Activated T-cell treated with anti-CD3 and anti-CD28 coated beads for 24 hours (primary cell): ENCODE results near the gene SCN11A.

Source experiments
- DNase-seq: peaks from one replicate; pipeline ENCODE4 v3.0.0-alpha.2; 2020; ENCODE audit warnings: low read depth

Gene SCN11A

DNA sequence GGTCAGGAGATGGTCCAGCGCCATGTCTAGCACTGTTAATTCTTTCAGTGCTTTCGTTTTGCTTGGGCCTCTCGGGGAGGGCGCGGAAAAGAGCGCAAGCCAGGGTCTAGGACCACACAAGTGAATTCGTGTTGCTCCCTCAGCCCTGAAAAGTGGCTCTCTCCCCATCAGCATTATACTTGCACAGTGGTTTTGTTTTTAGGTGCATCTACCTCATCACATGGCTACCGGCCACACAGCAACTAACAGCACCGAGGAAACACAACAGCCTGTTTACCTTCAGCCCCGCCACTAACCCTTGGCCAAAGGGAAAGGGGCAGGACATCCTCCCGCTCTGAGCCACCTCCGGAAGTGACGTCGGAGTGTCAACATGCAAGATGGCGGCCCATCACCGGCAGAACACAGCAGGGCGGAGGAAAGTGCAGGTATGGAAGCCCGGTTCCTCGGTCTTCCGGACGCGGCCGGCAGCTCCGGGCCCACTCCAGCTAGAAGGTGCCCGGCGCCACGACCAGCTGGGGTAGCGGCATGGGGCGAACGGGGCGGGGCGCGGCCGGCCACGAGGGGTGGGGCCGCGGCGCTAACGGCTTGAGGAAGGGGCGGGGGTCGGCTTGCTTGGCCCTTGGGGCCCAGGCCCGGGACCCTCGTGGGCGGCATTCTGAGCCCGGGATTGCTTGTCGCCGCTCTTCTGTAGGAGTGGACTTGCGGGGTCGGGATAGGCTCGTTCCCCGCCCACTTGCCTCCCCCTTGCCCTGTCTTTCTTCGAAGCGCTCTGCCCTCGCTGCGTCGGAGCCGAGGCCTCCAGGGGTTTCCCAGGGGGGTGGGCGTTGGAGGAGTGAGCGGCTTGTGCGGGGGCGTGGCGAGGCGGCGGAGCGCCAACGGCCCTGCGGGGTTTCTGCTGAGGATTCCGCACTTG is at the start of gene SCN11A, which contains the start of gene WDR48:
Gene SCN11A, minus strand, starts transcription at position 296 of the 913 bp plus-strand sequence. CDS start 101,582 bp downstream, outside the sequence.
Gene WDR48, plus strand, starts transcription at position 368 of the 913 bp plus-strand sequence. Its CDS starts 10 bp downstream, at position 378.
- peak; percentile 89 for DNase-seq

DNA sequence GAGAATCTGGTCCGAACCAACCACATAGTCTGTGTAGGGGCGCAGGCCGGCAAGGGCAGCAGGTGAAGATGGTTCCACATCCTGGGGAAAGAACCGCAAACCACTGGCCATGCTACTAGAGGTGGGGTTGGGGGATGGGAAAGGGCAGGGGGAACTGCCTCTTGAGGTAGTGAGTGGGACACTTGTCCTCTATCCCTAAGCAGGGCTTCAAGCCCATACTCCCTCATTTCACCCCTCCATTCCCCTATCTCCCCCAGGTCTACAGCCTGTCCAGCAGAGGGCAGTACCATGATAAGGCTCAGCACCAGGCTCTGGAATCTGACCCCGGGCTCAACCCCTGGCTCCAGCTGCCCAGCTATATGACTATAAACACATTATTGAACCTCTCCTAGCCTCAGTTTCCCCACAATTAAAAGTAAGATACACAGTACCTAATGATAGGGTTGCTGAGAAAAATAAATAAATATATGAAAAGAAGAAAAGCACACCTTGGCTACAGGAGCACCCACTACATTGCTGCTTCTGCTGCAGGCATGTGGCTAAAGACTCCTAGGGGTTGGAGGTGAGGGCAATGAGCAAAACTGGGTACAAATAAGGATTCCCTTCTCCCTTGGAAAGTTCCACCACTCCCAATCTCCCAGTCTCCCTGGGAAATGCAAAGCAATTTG is 49.4 kb upstream of the SCN11A start:
- DNase-seq: no peak

DNA sequence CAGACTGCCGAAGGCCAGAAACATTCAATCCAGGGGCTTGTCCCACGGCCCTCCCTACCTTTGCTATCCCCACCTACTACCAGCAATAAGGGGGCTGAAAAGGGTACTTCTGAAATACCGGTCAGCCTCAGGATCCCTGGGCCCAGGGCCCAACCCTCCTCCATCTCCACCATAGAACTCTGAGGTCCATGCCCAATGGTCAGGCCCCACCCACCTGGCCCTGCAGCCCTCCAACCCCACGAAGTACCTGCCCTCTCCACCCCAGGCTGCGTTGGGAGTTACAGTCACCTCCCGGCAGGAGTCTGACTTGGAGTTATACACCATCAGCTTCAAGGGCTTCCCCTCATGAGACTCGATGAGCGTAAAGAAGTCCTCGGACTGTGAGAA is 48.7 kb upstream of the SCN11A start:
- DNase-seq: no peak

DNA sequence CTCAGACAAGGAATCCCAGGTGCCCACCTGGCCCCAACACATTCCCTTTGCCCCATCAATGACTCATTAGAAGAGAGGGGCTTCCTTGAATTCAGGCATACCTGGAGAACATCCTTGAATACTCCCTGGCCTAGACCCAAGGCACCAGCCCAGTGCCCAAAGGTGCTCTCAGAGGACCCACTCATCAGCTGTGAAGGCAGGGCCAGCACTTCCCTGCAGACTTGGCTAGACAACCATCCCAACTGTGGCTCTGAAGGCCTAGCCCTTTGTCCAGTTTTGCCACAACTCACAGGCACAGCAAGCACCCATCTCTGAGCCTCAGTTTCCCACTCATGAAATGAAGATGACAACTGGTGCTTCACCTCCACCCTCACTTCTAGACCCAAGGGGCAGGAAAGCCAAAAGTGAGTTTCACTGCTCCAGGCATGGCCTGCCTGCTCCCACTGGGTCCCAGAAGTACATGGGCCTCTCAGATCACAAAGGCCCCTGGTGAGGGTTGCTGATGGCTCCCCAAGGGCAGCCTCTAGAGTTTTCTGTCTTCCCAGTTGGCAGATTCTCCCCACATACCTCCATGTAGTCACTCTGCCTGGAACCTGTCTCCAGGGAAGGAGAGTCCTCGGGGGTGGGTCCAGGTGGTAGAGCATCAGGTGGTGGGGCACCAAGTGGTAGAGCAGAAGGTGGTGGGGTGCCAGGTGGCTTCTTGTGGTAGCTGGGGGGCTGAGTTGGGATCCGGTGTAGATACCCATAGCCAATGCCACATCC is 48.2 kb upstream of the SCN11A start:
- DNase-seq: no peak

DNA sequence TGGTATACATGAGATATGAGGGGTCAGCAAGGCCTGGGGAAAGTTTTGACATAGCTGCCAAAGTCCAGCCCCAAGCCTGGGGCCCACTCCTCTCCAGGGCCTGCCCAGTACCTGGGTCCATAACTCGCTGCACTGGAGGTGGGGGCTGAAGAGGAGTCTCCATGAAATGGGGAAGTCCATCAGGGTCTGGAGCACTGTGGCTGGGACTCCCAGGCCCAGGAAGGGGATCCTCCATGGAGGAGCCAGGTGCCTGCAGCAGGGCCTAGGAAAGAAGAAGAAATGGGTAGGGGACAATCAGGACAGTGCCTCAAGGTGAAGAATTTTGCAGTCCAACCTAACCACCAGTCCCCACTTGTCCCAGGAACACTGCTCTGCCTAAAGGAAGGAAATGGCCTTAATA is 47.5 kb upstream of the SCN11A start:
- DNase-seq: no peak

DNA sequence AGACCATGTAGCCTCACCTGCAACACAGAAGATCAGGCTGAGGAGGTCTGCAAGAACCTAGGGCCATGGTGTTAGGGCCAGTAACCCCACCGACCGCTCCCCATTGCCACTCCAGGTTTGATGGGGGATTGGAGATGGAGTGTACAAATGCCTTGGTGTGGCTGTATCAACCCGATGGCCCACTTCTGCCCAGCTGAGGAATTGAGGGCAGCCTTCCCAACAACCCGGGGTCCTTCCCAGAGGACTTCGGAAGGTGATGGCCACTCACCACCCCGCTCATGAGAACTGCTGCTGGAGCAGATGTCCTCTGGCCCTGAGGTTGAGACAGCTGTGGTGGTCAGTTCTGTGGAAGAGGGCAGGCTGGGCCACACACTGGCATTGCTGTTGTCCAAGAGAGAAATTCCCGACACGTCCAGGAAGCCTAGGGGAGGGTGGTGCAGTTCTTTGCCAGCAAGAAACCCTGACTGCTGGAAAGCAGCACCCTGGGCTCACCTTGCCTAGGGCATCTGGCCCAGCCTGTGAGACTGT is 46.8 kb upstream of the SCN11A start:
- no peak for DNase-seq

DNA sequence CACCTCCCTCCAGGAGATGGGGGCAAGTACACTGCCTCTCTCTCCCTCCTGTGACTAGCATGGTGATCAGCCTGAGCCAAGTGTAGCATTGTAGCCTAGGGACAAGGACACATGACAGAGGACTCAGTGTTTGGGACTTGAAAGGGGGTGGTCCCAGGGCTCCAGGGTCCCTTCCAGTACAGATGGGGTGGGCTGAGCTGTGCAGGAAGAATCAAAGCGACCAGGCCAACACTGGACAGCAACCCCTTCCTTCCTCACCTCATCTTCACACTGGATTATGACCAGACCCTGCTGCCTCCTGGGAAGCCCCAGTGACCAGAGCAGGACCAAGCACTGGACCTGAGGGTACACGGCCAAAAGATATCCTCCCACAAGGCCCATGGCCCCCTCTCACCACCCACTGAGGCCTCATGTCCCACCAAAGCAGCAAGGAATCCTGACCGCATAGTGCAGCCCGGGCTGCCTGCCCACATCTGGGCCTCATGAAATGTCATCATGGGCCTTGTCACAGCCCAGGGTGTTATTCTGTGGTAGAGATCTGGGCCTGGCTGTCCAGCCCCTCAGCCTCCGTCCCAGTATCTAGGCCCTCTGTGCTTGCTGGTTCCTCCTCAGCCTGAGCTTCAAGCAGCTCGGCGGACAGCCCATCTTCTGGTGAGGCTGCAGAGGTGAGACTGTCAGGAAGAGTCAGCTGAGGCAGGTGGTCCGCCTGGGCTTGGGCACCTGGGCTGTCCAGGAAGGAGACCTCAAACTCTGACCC is 46.1 kb upstream of the SCN11A start:
- DNase-seq: no peak

DNA sequence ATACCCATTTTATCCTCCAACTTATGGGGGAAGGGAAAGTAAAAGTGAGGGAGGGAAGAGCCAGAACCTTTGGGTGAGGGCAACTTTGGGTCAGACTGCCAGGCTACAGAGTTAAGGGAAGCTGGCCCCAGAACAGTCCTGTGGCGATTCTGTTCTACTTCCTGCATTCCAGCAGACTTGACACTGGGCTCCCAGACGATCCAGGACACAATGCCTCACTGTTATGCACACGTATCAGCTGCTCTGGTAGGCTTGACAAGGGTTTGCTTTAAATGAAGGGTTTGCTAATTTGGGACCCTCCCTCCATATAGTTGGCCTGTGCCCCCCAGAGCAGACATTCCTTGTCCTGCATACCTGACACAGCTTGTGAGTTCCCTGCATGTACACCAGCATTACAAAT is 45.0 kb upstream of the SCN11A start:
- no peak for DNase-seq

DNA sequence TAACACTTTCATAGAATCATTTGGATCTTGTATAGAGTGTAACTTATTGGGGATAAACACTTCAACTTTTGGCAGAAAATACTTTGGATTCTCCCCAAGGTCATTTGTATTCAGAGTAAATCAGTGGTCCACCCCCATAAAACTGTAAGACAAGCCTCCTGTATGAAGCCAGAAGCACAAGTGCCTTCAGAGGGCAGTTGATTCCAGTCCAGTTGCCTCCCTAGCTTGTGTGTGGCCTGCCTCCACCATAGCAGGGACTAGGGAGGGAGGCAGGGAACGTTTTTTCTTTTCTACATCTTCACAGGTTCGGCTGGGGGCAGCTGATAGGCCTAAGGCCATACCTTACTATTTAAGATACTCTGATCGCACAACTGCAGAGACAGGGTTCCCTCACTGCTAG is 44.0 kb upstream of the SCN11A start:
- DNase-seq: no peak

DNA sequence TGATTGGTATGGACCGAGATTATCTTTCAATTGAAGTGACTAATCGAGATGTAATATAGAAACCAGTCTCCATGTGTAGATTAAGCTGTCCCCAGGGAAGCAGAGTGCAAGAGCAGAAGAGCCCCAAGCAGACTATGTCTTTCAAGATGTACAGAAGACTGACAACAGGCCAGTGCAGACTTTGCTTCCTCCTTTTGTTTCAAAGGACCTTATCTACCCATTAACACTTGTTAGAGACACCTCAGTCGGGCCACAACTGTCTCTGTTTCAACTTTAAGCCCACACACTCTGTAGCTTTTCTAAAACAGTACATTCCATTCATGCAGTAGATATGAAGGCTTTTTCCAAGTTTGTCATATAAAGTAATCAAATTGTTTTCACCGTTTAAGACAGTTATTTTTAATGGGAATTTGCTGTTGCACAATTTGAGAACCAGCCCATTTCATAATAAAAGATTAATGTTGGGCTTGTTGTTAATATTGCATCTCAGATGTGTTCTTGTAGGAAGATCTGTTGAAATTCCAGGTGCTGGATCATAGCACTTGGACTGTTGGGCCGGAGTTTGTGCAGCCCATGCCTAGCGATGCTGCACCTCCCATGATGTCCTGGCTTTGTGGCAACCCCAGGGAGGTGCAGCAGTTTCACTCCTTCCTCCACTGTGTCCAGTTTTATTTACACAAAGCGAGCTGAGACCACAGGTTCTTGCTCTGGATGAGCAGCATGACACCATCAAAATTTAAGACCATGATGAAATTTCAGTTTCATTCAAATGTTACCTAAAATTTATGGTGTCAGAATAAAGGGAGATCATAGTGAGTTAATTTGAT is 43.3 kb upstream of the SCN11A start:
- no peak for DNase-seq

DNA sequence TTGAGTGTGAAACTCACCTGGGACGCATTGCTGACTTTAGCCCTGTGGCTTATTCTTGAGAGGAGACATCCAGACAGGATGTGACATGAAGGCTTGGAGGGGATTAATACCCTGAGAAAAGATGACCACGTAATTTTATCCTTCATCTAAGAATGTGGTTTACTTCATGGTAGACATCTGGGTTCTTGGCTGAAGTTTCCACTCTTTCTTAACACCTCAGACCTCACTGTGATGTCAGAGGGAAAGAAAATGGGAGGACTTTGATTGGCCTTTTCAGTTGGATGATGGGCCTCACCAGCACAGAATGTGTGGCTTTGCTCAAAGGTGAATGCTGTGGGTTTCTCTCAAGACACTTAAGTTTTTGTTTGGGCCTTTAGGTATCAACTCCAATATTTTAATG is 39.2 kb upstream of the SCN11A start:
- no peak for DNase-seq

DNA sequence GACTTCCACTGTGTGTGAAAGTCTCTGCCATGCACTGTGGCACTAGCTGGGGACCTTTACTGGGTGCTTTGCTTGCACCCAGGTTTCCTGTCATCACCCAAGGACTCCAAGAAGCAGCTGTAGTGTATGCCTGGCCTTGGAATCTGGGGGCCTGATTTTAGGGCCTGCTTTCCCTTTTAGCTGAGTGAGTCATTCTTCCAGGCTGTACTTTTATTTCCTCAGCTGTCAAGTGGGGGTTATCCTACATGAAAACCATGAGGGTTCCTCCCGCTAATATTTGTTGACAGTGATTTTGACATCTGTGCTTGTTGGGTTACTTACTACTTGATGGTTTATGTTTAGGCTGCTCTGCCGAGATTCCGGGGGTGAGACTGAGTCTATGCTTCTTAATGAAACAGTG is 37.1 kb upstream of the SCN11A start:
- DNase-seq: no peak

DNA sequence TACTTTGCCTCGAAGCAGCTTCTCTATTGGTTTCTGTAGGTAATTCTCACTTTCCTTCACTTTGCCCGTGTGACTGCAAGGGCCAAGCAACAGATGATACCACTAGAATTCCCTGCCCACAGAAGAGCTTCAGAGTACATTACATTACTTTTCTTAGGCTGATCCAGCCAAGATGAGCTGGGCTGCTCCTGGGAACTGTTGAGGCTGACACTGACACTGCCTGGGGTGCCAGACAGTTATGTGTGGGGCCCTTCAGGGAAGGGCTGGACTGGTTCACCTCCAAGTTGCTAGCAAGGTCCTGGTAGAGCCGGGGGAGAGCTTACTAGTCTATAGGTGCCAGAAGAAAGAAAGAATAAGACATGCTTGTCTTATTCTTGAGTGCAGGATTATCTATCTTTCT is 36.7 kb upstream of the SCN11A start:
- DNase-seq: no peak

DNA sequence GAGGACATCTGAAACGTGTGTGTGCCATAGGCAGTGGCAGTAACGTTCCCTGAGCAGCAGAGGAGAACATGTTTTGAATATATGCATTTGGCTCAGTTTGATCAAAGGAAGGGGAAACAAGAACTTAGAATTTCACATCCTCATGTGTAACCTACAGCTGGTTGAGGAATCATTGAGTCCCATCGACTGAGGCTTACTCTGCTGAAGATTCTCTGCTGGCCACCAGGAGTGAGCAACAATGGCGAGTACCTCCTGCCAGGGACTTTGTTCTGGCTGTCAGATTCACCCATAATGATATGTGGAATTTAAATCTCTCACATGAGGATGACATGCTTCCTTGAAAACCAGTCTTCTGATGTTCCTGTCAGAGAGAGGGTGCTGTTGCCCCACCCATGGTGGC is 34.4 kb upstream of the SCN11A start:
- DNase-seq: no peak

DNA sequence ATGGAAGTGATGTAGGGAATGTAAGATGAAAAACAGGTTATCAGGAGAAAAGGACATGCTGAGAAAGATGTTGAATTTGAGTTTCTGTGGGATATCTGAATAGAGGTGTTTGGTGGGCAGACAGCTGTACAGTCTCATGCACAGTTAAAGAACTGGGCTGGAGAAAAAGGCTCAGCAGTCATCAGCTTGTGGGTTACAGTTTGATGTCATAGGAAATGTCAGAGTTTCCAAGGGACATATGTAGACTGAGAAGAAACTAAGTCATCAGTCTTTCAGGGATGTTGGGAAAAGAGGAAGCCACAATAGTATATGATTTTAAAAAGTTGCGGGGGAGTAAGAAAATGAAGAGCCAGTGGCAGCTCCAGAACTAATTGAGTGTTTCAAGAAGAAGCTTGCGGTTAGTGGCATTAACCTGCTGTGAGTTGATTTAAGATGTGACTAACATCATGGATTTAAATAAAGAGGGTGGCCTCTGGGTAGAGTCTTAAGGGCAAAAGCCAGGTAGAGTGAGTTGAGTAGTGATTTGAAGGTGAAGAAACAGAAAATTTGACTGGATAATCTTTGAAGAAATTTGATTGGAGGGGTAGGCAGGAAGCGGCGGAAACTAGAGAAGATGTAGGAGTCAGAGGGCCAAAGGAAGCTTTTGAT is 31.0 kb upstream of the SCN11A start:
- DNase-seq: no peak

DNA sequence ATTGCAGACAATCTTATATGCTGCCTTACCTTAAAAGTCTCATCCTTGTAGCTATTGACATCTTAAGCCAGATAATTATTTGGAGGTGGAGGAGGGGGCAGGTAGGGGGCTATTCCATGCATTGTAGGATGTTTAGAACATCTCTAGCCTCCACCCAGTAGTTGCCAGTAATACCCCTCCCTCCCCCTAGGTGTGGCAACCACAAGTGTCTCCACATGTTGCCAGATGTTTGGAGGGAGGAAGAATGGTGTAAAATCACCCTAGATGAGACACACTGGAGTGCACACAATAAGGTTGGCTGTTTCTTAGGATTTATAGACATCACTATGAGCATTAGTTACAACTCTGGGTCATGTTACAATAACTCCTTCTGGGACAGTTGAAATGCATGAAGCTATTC is 28.3 kb upstream of the SCN11A start:
- DNase-seq: no peak

DNA sequence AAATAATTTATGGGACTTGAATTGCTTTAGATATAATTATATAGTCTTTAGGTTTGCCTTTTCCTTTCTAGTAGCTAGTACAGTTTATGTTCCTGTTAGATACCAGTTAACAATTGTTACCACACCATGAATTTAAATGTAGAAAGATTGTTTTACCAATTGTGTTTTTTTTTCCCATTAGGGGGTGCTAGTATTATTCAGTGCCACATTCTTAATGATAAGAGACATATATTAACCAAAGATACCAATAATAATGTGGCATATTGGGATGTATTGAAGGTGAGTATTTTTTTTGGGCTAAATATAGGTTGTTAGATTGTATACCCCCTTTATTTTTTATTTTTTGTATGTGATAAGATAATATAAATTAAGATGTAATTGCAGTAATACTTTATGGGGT is 27.8 kb upstream of the SCN11A start:
- no peak for DNase-seq

DNA sequence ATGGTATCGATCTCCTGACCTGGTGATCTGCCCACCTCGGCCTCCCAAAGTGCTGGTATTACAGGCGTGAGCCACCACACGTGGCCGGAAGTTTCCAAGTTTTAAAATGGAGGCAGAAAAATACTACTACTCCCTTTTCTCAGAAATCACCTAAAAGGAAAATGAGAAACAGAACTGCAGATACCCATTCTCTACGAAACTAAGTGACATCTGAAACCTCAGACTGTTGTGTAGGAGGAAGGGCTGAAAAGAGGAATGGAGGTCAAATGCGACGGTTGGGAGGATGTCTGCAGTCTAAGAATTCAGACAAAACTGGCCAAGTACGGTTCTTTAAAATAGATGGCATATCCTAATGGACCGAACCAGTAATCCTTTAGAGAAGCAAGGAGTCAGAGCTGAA is 24.2 kb upstream of the SCN11A start:
- DNase-seq: no peak

DNA sequence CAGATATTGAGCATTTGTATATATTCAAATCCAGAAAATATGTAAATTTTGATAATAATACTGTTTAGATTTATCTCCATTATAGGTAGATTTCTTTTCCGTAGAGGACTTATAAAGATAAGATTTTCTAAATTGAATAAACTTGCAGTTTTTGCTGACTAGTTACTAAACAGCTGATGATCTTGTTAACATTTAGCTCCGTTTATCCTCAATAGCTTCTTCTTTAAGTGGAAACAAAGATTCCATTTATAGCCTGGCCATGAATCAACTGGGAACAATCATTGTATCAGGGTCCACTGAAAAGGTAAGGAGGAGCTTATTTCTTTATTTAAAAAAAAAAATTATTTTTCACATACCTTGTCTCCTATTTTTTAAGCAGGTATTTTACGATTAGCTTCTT is 16.8 kb upstream of the SCN11A start:
- DNase-seq: no peak

DNA sequence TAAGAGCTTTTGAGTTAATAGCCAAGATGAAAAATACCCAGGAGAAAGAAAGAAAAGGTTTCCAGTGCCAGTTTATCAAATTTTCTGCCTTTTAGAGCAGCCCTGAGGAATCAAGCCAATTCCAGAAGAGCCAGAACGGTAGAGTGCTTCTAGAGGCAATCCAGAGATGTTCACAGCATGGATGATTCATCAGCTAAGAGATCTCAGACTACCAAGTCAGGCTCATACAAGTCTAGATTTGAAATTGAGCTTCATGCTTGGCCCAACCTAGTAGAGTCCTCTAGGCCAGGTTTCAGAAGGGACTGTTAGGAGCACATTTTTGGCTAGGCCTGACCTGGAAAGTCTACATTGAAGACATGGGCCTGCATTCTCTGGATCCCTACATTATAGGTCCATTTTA is 15.5 kb upstream of the SCN11A start:
- no peak for DNase-seq
